Measurements from ENCODE around the gene MYOM3.
A peak's percentile ranks its signal among the peaks of the same experiment; 100 is the strongest.

The MYOM3 gene

DNA sequence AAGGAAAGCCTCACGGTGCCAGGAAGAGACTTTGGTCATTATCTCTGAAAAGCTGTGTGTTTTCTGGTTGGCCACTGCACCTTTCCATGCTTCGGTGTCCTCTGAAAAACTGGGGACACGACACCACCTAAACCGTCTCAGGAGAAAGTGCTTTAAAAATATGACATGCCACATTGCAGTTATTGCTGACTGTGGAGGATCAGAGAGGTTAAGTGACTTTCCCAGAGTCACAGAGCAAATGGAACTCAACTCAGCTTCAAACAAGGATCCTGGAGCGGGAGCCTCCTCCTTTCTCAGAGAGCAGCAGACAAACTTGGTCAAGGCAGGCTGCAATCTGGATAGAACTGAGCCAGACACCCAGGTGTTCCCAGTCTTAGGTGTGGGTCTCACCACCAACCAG, 13.8 kb downstream of the MYOM3 start:
- WGBS, 2 donors (ENCODE audit: extremely low coverage in 2 of 2, insufficient read length in 2 of 2, insufficient replicate concordance in 1 of 2) = no CpG with 5 or more reads among the region's 5 CpGs
- Histone ChIP-seq H2AFZ (ENCODE audit: low read length) (no peak overlapping the region), H3K4me2 (ENCODE audit: insufficient read depth, low read length, poor library complexity, severe bottlenecking) (no peak overlapping the region), H3K4me1 (ENCODE audit: control insufficient read depth in 2 of 2, insufficient read depth in 1 of 2, low read depth in 1 of 2, low read length in 2 of 2) (peaks cover 0 to 4% of the 10 kb centered on the region in 2 donors), H2BK120ac (ENCODE audit: low read depth, low read length) (no peak overlapping the region), H3K79me1 (ENCODE audit: low read depth, low read length) (no peaks in the 10 kb centered on the region), H4K91ac (ENCODE audit: low read depth, low read length, poor library complexity) (no peak overlapping the region), H2BK5ac (ENCODE audit: low read length) (no peak overlapping the region), H3K18ac (ENCODE audit: low read length) (no peak overlapping the region), H3K36me3 (replicated peaks in 1 of 2; ENCODE audit: control insufficient read depth in 2 of 2, insufficient read depth in 2 of 2, low read length in 2 of 2) (no peaks in the 10 kb centered on the region), H3K23ac (ENCODE audit: low read depth, low read length, poor library complexity) (no peak overlapping the region), H3K4me3 (ENCODE audit: low read length in 2 of 2) (no peak overlapping the region), H3K14ac (ENCODE audit: low read length) (no peak overlapping the region), H4K8ac (ENCODE audit: low read depth, low read length) (no peak overlapping the region), H3K27ac (replicated peaks; ENCODE audit: low read length) (no peak overlapping the region), H2BK12ac (ENCODE audit: low read length) (no peak overlapping the region), H2BK15ac (ENCODE audit: low read length) (no peak overlapping the region), H3K9me3 (replicated peaks in 1 of 2; ENCODE audit: control insufficient read depth in 2 of 2, insufficient read depth in 1 of 2, low read depth in 1 of 2, low read length in 2 of 2) (no peaks in the 10 kb centered on the region), H3K4ac (ENCODE audit: low read length) (no peak overlapping the region), H3K9ac (ENCODE audit: low read depth, low read length, poor library complexity) (no peak overlapping the region), H2AK5ac (ENCODE audit: low read depth, low read length) (no peak overlapping the region), H3K27me3 (ENCODE audit: control insufficient read depth in 3 of 3, insufficient read depth in 3 of 3, low read depth in 1 of 3, low read length in 3 of 3) (no peaks in the 10 kb centered on the region)
- DNase-seq (ENCODE audit: low spot score) = no peak

- Histone ChIP-seq H3K36me3 (replicated peaks in 1 of 2; ENCODE audit: control insufficient read depth in 2 of 2, insufficient read depth in 2 of 2, low read length in 2 of 2) (no peaks in the 10 kb centered on the region), H3K79me1 (ENCODE audit: low read depth, low read length) (no peaks in the 10 kb centered on the region), H3K27ac (replicated peaks; ENCODE audit: low read length) (no peak overlapping the region), H3K4me2 (ENCODE audit: insufficient read depth, low read length, poor library complexity, severe bottlenecking) (no peak overlapping the region), H3K14ac (ENCODE audit: low read length) (peak overlapping the region; percentile 50), H3K18ac (ENCODE audit: low read length) (peak overlapping the region; percentile 36), H2BK5ac (ENCODE audit: low read length) (peak overlapping the region; percentile 40), H2BK15ac (ENCODE audit: low read length) (peak overlapping the region; percentile 16), H3K4me1 (ENCODE audit: control insufficient read depth in 2 of 2, insufficient read depth in 1 of 2, low read depth in 1 of 2, low read length in 2 of 2) (peaks cover 0 to 4% of the 10 kb centered on the region in 2 donors), H3K4ac (ENCODE audit: low read length) (no peak overlapping the region), H3K23ac (ENCODE audit: low read depth, low read length, poor library complexity) (no peak overlapping the region), H2BK12ac (ENCODE audit: low read length) (no peak overlapping the region), H3K4me3 (ENCODE audit: low read length in 2 of 2) (no peak overlapping the region), H2AFZ (ENCODE audit: low read length) (no peak overlapping the region), H2BK120ac (ENCODE audit: low read depth, low read length) (no peak overlapping the region), H3K9me3 (replicated peaks in 1 of 2; ENCODE audit: control insufficient read depth in 2 of 2, insufficient read depth in 1 of 2, low read depth in 1 of 2, low read length in 2 of 2) (no peaks in the 10 kb centered on the region), H2AK5ac (ENCODE audit: low read depth, low read length) (peak overlapping the region; percentile 22), H4K8ac (ENCODE audit: low read depth, low read length) (no peak overlapping the region), H3K27me3 (ENCODE audit: control insufficient read depth in 3 of 3, insufficient read depth in 3 of 3, low read depth in 1 of 3, low read length in 3 of 3) (no peaks in the 10 kb centered on the region), H3K9ac (ENCODE audit: low read depth, low read length, poor library complexity) (no peak overlapping the region), H4K91ac (ENCODE audit: low read depth, low read length, poor library complexity) (no peak overlapping the region)
- DNase-seq (ENCODE audit: low spot score) = no peak
- no CpG with 5 or more reads among the region's 11 CpGs for WGBS, 2 donors (ENCODE audit: extremely low coverage in 2 of 2, insufficient read length in 2 of 2, insufficient replicate concordance in 1 of 2)
These were observed 14.3 kb downstream of the MYOM3 start for GRCh38 chr1:24097663-24098062.

GRCh38 chr1:24096739-24097103, 15.2 kb downstream of the MYOM3 start:
- Histone ChIP-seq H2AK5ac (ENCODE audit: low read depth, low read length) (peak overlapping the region; percentile 60), H3K23ac (ENCODE audit: low read depth, low read length, poor library complexity) (no peak overlapping the region), H3K4me3 (ENCODE audit: low read length in 2 of 2) (no peak overlapping the region), H3K9ac (ENCODE audit: low read depth, low read length, poor library complexity) (no peak overlapping the region), H3K4me1 (ENCODE audit: control insufficient read depth in 2 of 2, insufficient read depth in 1 of 2, low read depth in 1 of 2, low read length in 2 of 2) (peaks cover 0 to 4% of the 10 kb centered on the region in 2 donors), H3K9me3 (replicated peaks in 1 of 2; ENCODE audit: control insufficient read depth in 2 of 2, insufficient read depth in 1 of 2, low read depth in 1 of 2, low read length in 2 of 2) (no peaks in the 10 kb centered on the region), H4K8ac (ENCODE audit: low read depth, low read length) (no peak overlapping the region), H3K18ac (ENCODE audit: low read length) (no peak overlapping the region), H3K27me3 (ENCODE audit: control insufficient read depth in 3 of 3, insufficient read depth in 3 of 3, low read depth in 1 of 3, low read length in 3 of 3) (no peaks in the 10 kb centered on the region), H2BK15ac (ENCODE audit: low read length) (no peak overlapping the region), H2AFZ (ENCODE audit: low read length) (no peak overlapping the region), H3K27ac (replicated peaks; ENCODE audit: low read length) (no peak overlapping the region), H3K4me2 (ENCODE audit: insufficient read depth, low read length, poor library complexity, severe bottlenecking) (no peak overlapping the region), H4K91ac (ENCODE audit: low read depth, low read length, poor library complexity) (no peak overlapping the region), H2BK12ac (ENCODE audit: low read length) (no peak overlapping the region), H2BK5ac (ENCODE audit: low read length) (no peak overlapping the region), H3K14ac (ENCODE audit: low read length) (no peak overlapping the region), H3K4ac (ENCODE audit: low read length) (no peak overlapping the region), H2BK120ac (ENCODE audit: low read depth, low read length) (peak overlapping the region; percentile 18), H3K36me3 (replicated peaks in 1 of 2; ENCODE audit: control insufficient read depth in 2 of 2, insufficient read depth in 2 of 2, low read length in 2 of 2) (no peaks in the 10 kb centered on the region), H3K79me1 (ENCODE audit: low read depth, low read length) (no peaks in the 10 kb centered on the region)
- WGBS, 2 donors (ENCODE audit: extremely low coverage in 2 of 2, insufficient read length in 2 of 2, insufficient replicate concordance in 1 of 2) = no CpG with 5 or more reads among the region's 5 CpGs
- no peak for DNase-seq (ENCODE audit: low spot score)

- Histone ChIP-seq H3K4me1 (ENCODE audit: control insufficient read depth in 2 of 2, insufficient read depth in 1 of 2, low read depth in 1 of 2, low read length in 2 of 2) (peaks cover 0 to 4% of the 10 kb centered on the region in 2 donors), H2BK5ac (ENCODE audit: low read length) (no peak overlapping the region), H3K4me3 (ENCODE audit: low read length in 2 of 2) (no peak overlapping the region), H4K91ac (ENCODE audit: low read depth, low read length, poor library complexity) (no peak overlapping the region), H4K8ac (ENCODE audit: low read depth, low read length) (no peak overlapping the region), H3K4me2 (ENCODE audit: insufficient read depth, low read length, poor library complexity, severe bottlenecking) (no peak overlapping the region), H2AK5ac (ENCODE audit: low read depth, low read length) (peak overlapping the region; percentile 1), H3K27me3 (ENCODE audit: control insufficient read depth in 3 of 3, insufficient read depth in 3 of 3, low read depth in 1 of 3, low read length in 3 of 3) (no peaks in the 10 kb centered on the region), H3K18ac (ENCODE audit: low read length) (no peak overlapping the region), H3K9ac (ENCODE audit: low read depth, low read length, poor library complexity) (no peak overlapping the region), H3K79me1 (ENCODE audit: low read depth, low read length) (no peaks in the 10 kb centered on the region), H3K14ac (ENCODE audit: low read length) (no peak overlapping the region), H2AFZ (ENCODE audit: low read length) (no peak overlapping the region), H3K27ac (replicated peaks; ENCODE audit: low read length) (no peak overlapping the region), H3K4ac (ENCODE audit: low read length) (no peak overlapping the region), H3K9me3 (replicated peaks in 1 of 2; ENCODE audit: control insufficient read depth in 2 of 2, insufficient read depth in 1 of 2, low read depth in 1 of 2, low read length in 2 of 2) (no peaks in the 10 kb centered on the region), H2BK15ac (ENCODE audit: low read length) (no peak overlapping the region), H3K23ac (ENCODE audit: low read depth, low read length, poor library complexity) (no peak overlapping the region), H2BK120ac (ENCODE audit: low read depth, low read length) (peak overlapping the region; percentile 18), H3K36me3 (replicated peaks in 1 of 2; ENCODE audit: control insufficient read depth in 2 of 2, insufficient read depth in 2 of 2, low read length in 2 of 2) (no peaks in the 10 kb centered on the region), H2BK12ac (ENCODE audit: low read length) (no peak overlapping the region)
- DNase-seq (ENCODE audit: low spot score) = no peak
- WGBS, 2 donors (ENCODE audit: extremely low coverage in 2 of 2, insufficient read length in 2 of 2, insufficient replicate concordance in 1 of 2) = no CpG with 5 or more reads among the region's 8 CpGs
These were observed 15.8 kb downstream of the MYOM3 start for GRCh38 chr1:24096009-24096738.

Measured in neuronal stem cell (in vitro differentiated cells).